BLaER1 treated with 17β-estradiol and CSF1 and Interleukin-3, amounts not matched to agents 10 nM and 100 nM (cell line): ENCODE data around the gene CA9.

Source experiments
- H3K27ac ChIP-seq, 11 experiments: shearing (Covaris generic); formaldehyde crosslinking; 2 replicates each; pipeline ENCODE4 v1.8.1; 2022
- H3K27me3 ChIP-seq, 11 experiments: shearing (Covaris generic); formaldehyde crosslinking; 2 replicates each; pipeline ENCODE4 v1.8.1; 2022
- H3K36me3 ChIP-seq, 11 experiments: shearing (Covaris generic); formaldehyde crosslinking; 2 replicates each; pipeline ENCODE4 v1.8.1; 2022
- H3K4me1 ChIP-seq, 10 experiments: shearing (Covaris generic); formaldehyde crosslinking; 2 replicates each; pipeline ENCODE4 v1.8.1; 2022
- H3K4me2 ChIP-seq, 11 experiments: shearing (Covaris generic); formaldehyde crosslinking; 2 replicates each; pipeline ENCODE4 v1.8.1; 2022
- H3K4me3 ChIP-seq, 10 experiments: shearing (Covaris generic); formaldehyde crosslinking; 2 replicates each; pipeline ENCODE4 v1.8.1; 2022
- H3K9ac ChIP-seq, 11 experiments: shearing (Covaris generic); formaldehyde crosslinking; 2 replicates each; pipeline ENCODE4 v1.8.1; 2022
- H3K9me3 ChIP-seq, 11 experiments: shearing (Covaris generic); formaldehyde crosslinking; replicated peaks in 1 of 11; 2 replicates each; pipeline ENCODE4 v1.8.1; 2022
- H4K20me1 ChIP-seq, 11 experiments: shearing (Covaris generic); formaldehyde crosslinking; 2 replicates each; pipeline ENCODE4 v1.8.1; 2022
- Cebpa-rat ChIP-seq, 11 experiments: shearing (Covaris generic); IDR thresholded peaks; 2 replicates each; pipeline ENCODE4 v1.8.1; 2022

Gene CA9

GRCh38 chr9:35729101-35729500 lies 55.4 kb downstream of the CA9 start:
- TF ChIP-seq Cebpa-rat (IDR thresholded peaks at IDR 0.05) = no peak
- peaks cover 51 to 75% (median 67%) of the 10 kb centered on the region in 11 experiments for H4K20me1 ChIP-seq
- peaks cover 59 to 69% (median 66%) of the 10 kb centered on the region in 10 experiments for H3K4me1 ChIP-seq
- H3K9ac ChIP-seq = peak overlapping the region in 10 of 11 experiments; percentile 31 to 93 (median 82); a peak in 16 of 22 replicates
- peak overlapping the region; percentile 93 to 100 (median 98) for H3K4me2 ChIP-seq
- peaks cover 24 to 46% (median 27%) of the 10 kb centered on the region in 11 experiments for H3K36me3 ChIP-seq
- no peaks in the 10 kb centered on the region for H3K27me3 ChIP-seq
- H3K4me3 ChIP-seq = peak overlapping the region; percentile 48 to 94 (median 78)
- H3K27ac ChIP-seq = peak overlapping the region in 10 of 11 experiments; percentile 17 to 91 (median 84); a peak in 17 of 22 replicates
- no peaks in the 10 kb centered on the region for H3K9me3 ChIP-seq

GRCh38 chr9:35729700-35730485 lies 56.2 kb downstream of the CA9 start:
- Histone ChIP-seq H3K4me2 (peak overlapping the region; percentile 93 to 100 (median 98)), H3K27me3 (no peaks in the 10 kb centered on the region), H3K9me3 (no peaks in the 10 kb centered on the region), H3K9ac (peak overlapping the region; percentile 62 to 93 (median 91); a peak in 19 of 22 replicates), H3K4me1 (peaks cover 67 to 74% (median 69%) of the 10 kb centered on the region in 10 experiments), H3K4me3 (peak overlapping the region; percentile 70 to 94 (median 78)), H3K27ac (peak overlapping the region in 10 of 11 experiments; percentile 27 to 91 (median 86); a peak in 19 of 22 replicates), H3K36me3 (peaks cover 17 to 46% (median 26%) of the 10 kb centered on the region in 11 experiments), H4K20me1 (peaks cover 47 to 69% (median 60%) of the 10 kb centered on the region in 11 experiments)
- no peak for TF ChIP-seq Cebpa-rat (IDR thresholded peaks at IDR 0.05)

GRCh38 chr9:35730486-35730854 lies 56.7 kb downstream of the CA9 start:
- H3K4me3 ChIP-seq = peak overlapping the region; percentile 70 to 94 (median 78)
- peaks cover 17 to 46% (median 26%) of the 10 kb centered on the region in 11 experiments for H3K36me3 ChIP-seq
- H4K20me1 ChIP-seq = peaks cover 42 to 66% (median 55%) of the 10 kb centered on the region in 11 experiments
- peak overlapping the region; percentile 93 to 100 (median 98) for H3K4me2 ChIP-seq
- H3K27me3 ChIP-seq = no peaks in the 10 kb centered on the region
- H3K27ac ChIP-seq = peak overlapping the region; percentile 77 to 91 (median 88); a peak in 20 of 22 replicates
- no peaks in the 10 kb centered on the region for H3K9me3 ChIP-seq
- H3K9ac ChIP-seq = peak overlapping the region; percentile 85 to 93 (median 91); a peak in 21 of 22 replicates
- no peak for TF ChIP-seq Cebpa-rat (IDR thresholded peaks at IDR 0.05)
- peaks cover 67 to 76% (median 71%) of the 10 kb centered on the region in 10 experiments for H3K4me1 ChIP-seq
